Measurements from ENCODE around the gene IL17B. TPM values are rescaled to one million over a fixed set of nuclear protein-coding genes. Genes with fewer than 3 reads are reported as not detected.

Gene IL17B
- total RNA-seq, 1 experiment from 2014 or later: not detected

DNA sequence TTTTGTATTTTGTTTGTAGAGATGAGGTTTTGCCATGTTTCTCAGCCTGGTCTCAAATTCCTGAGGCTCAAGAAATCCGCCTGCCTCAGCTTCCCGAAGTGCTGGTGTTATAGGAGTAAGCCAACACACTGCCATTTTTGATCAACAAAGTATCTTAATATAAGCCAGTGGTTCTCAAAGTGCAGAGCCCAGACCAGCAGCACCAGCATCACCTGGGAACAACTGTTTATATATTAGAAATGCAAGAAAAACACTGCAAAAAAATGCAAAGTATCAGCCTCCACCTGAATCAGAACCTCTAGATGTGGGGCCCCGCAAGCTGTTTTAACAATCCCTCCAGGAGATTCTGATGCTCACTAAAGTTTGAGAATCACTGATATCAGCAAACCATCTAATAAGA, 6.2 kb downstream of the IL17B start:
- H3K36me3 ChIP-seq: no peaks in the 10 kb centered on the region
- no peak for DNase-seq
- H3K27me3 ChIP-seq: no peaks in the 10 kb centered on the region
- no peaks in the 10 kb centered on the region for H3K9me3 ChIP-seq
- no peak overlapping the region for H3K4me3 ChIP-seq

GRCh38 chr5:149372076-149372795, 6.9 kb downstream of the IL17B start:
- H3K27me3 ChIP-seq: no peaks in the 10 kb centered on the region
- DNase-seq: no peak
- H3K36me3 ChIP-seq: no peaks in the 10 kb centered on the region
- H3K9me3 ChIP-seq: no peaks in the 10 kb centered on the region
- no peak overlapping the region for H3K4me3 ChIP-seq

- H3K36me3 ChIP-seq: no peaks in the 10 kb centered on the region
- no peaks in the 10 kb centered on the region for H3K27me3 ChIP-seq
- peak; percentile 59 for DNase-seq
- H3K9me3 ChIP-seq: no peaks in the 10 kb centered on the region
- H3K4me3 ChIP-seq: no peak overlapping the region
Measured at GRCh38 chr5:149371296-149371962, 7.7 kb downstream of the IL17B start.

- Histone ChIP-seq H3K4me3 (no peak overlapping the region), H3K36me3 (no peaks in the 10 kb centered on the region), H3K9me3 (no peaks in the 10 kb centered on the region), H3K27me3 (no peaks in the 10 kb centered on the region)
- no peak for DNase-seq
Measured at GRCh38 chr5:149370878-149371277, 8.2 kb downstream of the IL17B start.

GRCh38 chr5:149367972-149368645, 11.0 kb downstream of the IL17B start:
- Histone ChIP-seq H3K36me3 (no peaks in the 10 kb centered on the region), H3K27me3 (no peaks in the 10 kb centered on the region), H3K9me3 (no peaks in the 10 kb centered on the region), H3K4me3 (no peak overlapping the region)
- DNase-seq: no peak

- Histone ChIP-seq H3K27me3 (no peaks in the 10 kb centered on the region), H3K4me3 (no peak overlapping the region), H3K36me3 (no peaks in the 10 kb centered on the region), H3K9me3 (no peaks in the 10 kb centered on the region)
- DNase-seq: peak; percentile 60
Measured at GRCh38 chr5:149367249-149367971, 11.7 kb downstream of the IL17B start.

DNA sequence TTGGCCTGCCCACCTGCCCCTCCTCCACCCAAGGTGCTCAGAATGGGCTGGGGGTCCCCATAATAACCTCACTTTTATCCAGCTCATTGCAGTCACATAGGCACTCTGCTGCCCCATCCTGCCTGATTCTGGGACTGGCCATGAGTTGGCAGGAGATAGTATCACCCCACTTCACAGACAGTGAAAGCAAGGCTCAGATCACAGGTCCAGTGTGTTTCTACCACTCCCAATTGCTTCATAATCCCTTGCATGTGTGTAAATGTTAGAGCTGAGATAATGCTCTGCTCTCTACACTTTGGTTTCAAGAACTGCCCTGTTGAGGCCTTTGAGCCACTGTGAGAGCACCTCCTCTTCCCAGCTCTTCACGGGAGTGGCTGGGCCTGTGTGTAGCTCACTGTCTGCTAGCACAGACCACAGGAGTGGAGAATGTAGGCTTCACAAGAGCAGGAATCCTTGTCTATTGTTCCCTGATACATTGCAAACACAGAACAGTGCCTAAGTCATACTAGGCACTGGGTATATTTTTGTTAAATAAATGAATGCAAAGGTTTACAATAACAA, 12.8 kb downstream of the IL17B start:
- Histone ChIP-seq H3K9me3 (no peaks in the 10 kb centered on the region), H3K27me3 (no peaks in the 10 kb centered on the region), H3K4me3 (no peak overlapping the region), H3K36me3 (no peaks in the 10 kb centered on the region)
- DNase-seq: no peak

- no peak for DNase-seq
- no peaks in the 10 kb centered on the region for H3K27me3 ChIP-seq
- H3K36me3 ChIP-seq: no peaks in the 10 kb centered on the region
- no peak overlapping the region for H3K4me3 ChIP-seq
- no peaks in the 10 kb centered on the region for H3K9me3 ChIP-seq
Measured at GRCh38 chr5:149365418-149365817, 13.7 kb downstream of the IL17B start.

DNA sequence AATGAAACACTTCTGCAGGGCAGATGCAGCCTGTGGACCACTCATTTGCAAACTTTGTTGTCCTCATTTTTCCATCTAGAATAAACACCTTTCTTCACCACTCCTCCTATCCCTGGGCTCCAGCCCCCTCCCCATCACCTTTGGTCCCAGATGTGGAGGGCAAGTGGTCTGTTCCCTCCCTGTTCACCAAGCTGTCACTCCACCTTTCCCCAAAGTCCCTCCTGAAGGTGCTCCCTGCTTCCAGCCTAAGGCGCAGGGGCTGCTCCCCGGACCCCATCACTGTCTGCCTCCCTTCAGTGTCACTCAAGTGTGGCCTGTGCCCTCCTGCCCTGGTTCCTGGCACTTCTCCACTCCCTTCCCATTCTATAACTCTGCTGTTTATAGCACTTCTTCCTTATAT, 14.4 kb downstream of the IL17B start:
- Histone ChIP-seq H3K36me3 (no peaks in the 10 kb centered on the region), H3K27me3 (no peaks in the 10 kb centered on the region), H3K4me3 (no peak overlapping the region), H3K9me3 (no peaks in the 10 kb centered on the region)
- DNase-seq: no peak

- DNase-seq: no peak
- no peaks in the 10 kb centered on the region for H3K36me3 ChIP-seq
- no peak overlapping the region for H3K4me3 ChIP-seq
- no peaks in the 10 kb centered on the region for H3K9me3 ChIP-seq
- H3K27me3 ChIP-seq: no peaks in the 10 kb centered on the region
Measured at GRCh38 chr5:149363936-149364335, 15.2 kb downstream of the IL17B start.

DNA sequence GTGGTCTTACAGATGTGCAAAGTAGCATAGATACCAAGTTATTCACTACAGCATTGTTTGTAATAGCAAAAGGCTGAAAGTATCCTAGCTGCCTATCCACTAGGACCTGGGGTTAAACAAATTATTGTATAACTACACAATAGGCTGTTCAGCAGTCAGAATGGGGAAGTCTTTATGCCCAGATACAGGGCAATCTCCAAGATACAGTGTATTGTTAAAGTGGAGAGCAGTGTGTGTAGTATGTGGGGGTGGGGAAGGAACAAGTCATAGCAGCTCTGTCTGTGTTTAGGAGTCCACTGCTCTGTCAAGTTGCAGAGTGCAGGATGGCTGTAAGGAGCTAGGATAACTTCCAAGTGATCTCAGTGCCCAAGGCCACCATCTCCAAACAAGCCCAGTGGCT, 15.7 kb downstream of the IL17B start:
- Histone ChIP-seq H3K36me3 (no peaks in the 10 kb centered on the region), H3K27me3 (no peaks in the 10 kb centered on the region), H3K4me3 (no peak overlapping the region), H3K9me3 (no peaks in the 10 kb centered on the region)
- DNase-seq: no peak

DNA sequence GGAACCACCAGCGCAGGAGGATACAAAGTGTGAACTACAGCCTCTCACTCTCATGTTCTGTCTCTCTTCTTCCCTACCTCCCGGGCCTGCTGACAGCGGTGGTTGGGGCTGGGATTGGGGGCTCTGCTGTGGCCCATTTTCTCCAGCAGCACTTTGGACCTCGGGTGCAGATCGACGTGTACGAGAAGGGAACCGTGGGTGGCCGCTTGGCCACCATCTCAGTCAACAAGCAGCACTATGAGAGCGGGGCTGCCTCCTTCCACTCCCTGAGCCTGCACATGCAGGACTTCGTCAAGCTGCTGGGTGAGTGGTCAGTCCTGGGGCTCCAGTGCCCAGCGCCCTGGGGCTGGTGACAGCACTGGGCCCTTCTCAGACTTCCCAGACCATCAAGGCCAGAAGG, 16.6 kb downstream of the IL17B start:
- no peak for DNase-seq
- no peak overlapping the region for H3K4me3 ChIP-seq
- no peaks in the 10 kb centered on the region for H3K36me3 ChIP-seq
- no peaks in the 10 kb centered on the region for H3K9me3 ChIP-seq
- H3K27me3 ChIP-seq: no peaks in the 10 kb centered on the region

DNA sequence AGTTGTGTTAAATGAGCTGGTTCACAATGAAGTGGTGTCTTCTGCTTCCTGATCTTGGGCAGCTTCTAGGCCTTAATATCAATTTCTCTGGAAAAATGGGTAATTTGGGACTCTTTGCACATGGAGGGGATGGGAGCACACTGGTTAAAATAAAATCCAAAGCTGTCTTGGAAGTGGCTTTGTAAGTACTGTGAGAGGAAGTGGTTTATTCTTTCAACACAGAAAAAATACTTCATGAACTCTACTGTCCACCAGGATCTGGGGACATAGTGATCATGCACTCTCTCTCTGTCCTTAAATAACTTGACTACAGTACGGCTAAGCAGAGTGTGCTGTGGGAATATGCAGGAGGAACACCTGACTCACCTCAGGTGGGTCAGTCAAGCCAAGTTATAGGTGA, 18.8 kb downstream of the IL17B start:
- Histone ChIP-seq H3K36me3 (peaks cover 7% of the 10 kb centered on the region; the same call in 1 of the 2 replicates), H3K4me3 (no peak overlapping the region), H3K27me3 (no peaks in the 10 kb centered on the region), H3K9me3 (no peaks in the 10 kb centered on the region)
- no peak for DNase-seq

DNA sequence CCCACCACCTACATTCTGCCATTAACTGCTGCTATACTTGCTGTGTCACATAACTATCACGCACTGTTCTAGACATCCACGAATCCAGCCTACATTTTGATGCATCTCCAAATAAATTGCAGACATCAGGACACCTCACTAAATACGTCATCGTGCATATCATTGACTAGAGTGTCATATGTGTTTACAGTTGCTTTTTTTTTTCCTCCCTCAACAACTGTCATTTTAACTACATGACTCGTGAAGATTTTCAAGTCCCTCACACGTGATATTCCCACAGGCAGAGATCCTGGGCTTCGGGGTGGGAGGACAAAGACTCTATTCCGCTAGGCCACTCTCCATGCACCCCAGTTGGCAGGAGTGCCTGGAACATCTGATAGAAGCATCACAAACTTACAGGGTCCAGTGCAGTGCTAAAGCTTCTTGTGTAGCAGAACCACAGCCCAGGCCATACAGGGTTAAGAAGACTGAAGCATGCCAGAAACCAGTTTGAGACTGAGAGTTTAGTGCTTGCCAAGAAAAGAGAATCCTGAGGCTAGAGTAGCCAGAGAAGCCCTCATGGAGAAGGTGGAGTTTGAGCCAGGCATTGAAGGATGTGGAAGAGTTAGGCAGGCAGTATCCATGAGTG, 20.1 kb downstream of the IL17B start:
- Histone ChIP-seq H3K36me3 (peaks cover 17% of the 10 kb centered on the region), H3K9me3 (no peaks in the 10 kb centered on the region), H3K27me3 (no peaks in the 10 kb centered on the region), H3K4me3 (peak overlapping the region; percentile 84)
- no peak for DNase-seq

GRCh38 chr5:149358294-149358651, 20.8 kb downstream of the IL17B start:
- DNase-seq: peak; percentile 27
- Histone ChIP-seq H3K9me3 (no peaks in the 10 kb centered on the region), H3K27me3 (no peaks in the 10 kb centered on the region), H3K4me3 (peak overlapping the region; percentile 84), H3K36me3 (peaks cover 24% of the 10 kb centered on the region)
